ENCODE data around the gene BRMS1.

DNA sequence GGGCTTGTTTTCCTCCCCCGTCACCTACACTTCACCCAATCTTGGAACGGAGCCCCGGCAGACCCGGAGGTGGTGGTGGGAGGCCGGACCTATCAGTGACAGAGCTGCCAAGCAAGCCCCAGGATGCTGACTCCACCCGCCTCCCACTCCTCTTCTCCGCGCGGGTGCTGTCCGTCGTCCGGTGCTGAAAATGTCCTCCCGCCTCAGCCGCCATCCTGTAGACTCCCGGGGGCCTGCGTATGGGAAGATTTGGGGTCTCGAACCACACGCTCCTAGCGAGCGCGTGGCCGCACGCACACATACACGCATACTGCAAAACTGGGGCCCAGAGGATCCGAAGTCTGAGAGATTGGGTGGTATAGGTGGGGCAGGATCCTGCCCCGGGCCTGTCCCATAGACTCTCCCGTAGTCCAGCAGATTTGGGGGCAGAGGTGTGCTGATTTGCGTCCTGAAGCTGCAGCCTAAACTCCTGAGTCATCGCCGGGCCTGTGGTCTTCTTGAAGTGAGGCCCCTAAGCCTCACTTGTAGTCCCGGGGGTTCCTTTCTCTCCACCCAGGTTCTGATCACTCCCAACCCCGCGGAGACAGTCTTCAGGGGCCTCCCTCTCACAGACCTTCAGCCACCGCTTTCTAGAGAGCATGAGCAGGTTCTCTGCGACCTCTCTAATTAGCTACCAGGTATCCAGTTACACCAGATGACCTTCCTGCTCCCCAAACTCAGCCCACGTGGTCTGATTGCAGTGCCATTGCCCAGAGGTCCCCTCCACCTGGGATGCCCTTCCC, 55.2 kb downstream of the BRMS1 start:
- TF ChIP-seq, protein P1, sequence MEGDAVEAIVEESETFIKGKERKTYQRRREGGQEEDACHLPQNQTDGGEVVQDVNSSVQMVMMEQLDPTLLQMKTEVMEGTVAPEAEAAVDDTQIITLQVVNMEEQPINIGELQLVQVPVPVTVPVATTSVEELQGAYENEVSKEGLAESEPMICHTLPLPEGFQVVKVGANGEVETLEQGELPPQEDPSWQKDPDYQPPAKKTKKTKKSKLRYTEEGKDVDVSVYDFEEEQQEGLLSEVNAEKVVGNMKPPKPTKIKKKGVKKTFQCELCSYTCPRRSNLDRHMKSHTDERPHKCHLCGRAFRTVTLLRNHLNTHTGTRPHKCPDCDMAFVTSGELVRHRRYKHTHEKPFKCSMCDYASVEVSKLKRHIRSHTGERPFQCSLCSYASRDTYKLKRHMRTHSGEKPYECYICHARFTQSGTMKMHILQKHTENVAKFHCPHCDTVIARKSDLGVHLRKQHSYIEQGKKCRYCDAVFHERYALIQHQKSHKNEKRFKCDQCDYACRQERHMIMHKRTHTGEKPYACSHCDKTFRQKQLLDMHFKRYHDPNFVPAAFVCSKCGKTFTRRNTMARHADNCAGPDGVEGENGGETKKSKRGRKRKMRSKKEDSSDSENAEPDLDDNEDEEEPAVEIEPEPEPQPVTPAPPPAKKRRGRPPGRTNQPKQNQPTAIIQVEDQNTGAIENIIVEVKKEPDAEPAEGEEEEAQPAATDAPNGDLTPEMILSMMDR (IDR thresholded peaks at IDR 0.05): no peak
- no peak for TF ChIP-seq ZFX (IDR thresholded peaks at IDR 0.05; ENCODE audit: borderline replicate concordance)
